CD4-positive, alpha-beta T cell treated with Interleukin-21 for 1 hour (primary cell): ENCODE measurements around the gene PIAS2.
"Not testable (repeated sequence)": the region's sequence is repeated elsewhere in the genome, so short reads cannot be mapped to it uniquely, and the experiment has no call there.

Experiments used
- DNase-seq: peaks from one replicate; pipeline ENCODE4 v3.0.0-alpha.2; 2020

The PIAS2 gene

GRCh38 chr18:46830633-46831032, 86.7 kb downstream of the PIAS2 start:
- DNase-seq: no peak

GRCh38 chr18:46829947-46830346, 87.4 kb downstream of the PIAS2 start:
- DNase-seq: no peak

- no peak for DNase-seq
Observed at GRCh38 chr18:46829531-46829930, 87.8 kb downstream of the PIAS2 start.

DNA sequence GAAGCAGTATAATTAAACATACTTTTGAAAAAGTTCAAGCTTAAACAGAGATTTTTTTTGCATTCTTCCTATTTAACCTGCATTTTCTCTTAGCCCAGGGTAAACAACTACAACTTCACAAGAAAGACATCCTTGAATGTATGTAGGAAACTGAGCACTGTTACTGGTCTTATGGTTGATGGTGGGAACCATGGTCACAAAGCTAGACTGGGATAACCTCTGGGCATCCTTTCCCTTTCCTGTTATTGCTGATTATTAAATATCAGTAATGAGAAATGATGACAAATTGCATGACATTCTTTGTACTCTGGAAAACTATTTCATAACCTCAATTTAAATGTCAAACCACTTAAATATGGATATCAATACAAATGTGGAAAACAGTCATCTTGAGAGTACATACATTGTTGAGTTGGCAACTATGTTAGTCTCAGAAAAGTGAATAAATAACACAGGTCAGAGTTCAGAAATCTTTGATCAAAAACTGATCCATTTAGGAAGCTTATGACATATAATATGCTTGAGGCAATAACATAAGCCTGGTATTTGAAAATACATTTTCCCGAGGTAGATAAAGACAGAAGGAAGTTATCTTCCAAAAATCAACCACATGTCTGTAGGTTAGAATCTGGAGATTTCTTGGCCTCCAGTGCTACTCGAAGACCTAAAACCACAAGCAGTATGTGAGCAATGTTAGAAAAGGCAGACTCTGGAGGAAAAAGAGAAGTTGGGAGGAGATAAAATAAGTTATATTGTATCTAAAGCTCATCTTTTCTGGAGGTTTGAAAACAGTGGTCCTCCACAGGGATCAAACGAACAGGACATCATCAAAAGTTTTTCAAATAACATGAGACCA, 95.2 kb downstream of the PIAS2 start:
- DNase-seq: no peak

DNA sequence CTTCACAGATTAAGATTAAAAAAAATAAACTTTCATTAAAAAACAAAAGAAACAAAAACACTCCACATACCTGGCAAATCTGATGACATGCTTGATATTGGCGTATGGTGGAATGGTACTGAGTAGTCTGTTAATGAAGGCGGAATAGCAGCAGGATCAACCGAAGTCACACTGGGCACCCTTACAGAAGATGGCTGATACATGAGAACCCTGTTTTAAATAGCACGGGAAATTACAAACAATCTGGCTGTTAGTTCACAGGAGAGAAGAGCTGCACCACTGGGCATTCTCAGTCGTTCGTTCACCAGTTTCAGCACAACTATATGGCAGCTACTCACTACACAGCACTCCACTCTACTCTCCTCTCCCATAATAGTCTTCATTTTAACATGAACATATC, 96.4 kb downstream of the PIAS2 start:
- DNase-seq: no peak

DNA sequence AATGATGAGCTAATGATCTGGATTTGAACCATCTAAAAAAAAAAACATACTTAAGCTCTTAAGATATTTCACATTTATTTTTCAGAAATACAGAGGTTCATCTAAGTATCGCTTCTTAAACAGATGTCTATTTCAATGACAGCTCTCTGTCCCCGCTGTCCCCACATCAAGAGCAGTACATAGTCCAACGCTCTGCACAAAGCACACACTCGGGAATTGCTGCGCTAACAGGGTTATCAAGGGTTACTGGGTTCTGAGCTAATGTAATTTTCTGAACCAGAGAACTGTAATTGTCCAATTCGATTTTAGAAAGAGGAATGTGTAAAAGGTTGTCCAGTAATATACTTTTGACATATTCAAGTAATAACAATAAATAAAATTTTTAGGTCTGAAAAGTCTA, 101.6 kb downstream of the PIAS2 start:
- no peak for DNase-seq

GRCh38 chr18:46814399-46814798, 102.9 kb downstream of the PIAS2 start:
- DNase-seq: no peak

DNA sequence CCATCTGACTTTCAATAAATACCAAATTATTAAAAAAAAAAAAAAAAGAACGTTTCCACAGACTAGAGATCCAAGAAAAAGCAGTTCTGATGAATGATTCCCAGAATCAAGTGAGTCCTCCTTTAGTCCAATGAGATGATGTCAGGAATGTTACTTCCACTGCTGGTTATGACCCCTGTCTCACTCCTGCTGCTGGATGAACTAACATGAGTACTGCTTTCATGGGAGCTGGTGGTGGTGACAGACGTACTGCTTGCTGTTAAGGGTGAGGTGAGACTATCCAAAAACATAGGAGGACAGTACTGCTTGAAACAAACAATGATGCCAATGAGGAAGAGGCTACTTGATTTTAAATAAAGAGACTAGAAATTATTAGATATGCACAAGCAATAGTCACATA, 105.0 kb downstream of the PIAS2 start:
- DNase-seq: no peak

DNA sequence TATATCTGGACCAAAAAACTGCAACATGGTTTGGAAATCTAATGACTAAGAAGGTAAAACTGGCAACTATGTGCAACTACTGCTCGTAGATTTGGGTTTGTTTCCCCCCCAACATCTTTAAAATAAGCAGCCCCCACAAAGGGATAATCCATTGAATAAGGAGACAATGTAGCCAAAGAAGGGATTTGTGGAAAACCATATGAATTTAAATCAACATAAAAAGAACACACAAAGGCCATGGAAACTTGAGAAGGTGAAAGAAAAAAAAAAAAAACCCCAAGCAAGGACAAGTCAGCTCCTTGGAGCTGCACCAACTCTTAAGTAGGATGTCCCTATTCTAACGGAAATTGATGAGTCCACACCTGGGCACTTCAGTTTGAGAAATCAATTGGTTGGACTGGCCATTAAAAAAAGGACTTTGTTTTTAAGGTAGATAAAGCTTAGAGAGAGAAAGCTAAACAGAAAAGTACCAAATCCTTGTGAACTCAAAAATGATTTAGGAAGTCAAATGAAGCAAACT, 106.8 kb downstream of the PIAS2 start:
- DNase-seq: no peak

- no peak for DNase-seq
Observed at GRCh38 chr18:46809145-46809544, 108.2 kb downstream of the PIAS2 start.

DNA sequence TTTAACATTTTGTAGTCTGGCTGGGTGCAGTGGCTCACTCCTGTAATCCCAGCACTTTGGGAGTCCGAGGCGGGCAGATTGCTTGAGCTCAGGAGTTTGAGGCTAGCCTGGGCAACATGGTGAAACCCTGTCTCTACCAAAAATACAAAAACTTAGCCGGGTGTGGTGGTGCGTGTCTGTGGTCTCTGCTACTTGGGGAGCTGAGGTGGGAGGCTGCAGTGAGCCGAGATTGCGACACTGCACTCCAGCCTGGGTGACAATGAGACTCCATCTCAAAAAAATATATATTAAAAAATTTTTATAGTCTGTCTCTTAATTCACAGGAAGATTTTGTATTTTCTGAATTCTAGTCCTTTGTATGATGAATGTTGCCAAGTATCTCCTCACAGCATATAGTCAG, 121.4 kb downstream of the PIAS2 start:
- not testable (repeated sequence) for DNase-seq

DNA sequence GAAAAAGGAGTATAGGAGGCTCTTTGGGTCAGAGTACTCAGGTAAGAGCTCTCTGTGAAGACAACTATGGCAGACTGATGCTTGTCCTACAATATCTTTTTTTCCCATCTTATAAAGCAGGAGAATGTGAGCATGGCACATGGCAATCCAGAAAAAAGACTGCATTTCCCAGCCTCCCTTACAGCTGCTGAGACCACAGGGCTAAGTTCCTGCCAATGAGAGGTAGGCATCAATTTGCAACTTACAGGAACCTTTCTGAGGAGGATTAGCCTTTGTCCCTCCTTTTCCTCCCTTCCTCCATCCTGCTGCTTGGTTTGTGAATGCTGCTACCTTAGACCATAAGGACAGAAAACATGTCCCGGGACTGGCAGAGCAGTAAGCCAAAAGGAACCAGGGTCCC, 122.7 kb downstream of the PIAS2 start:
- no peak for DNase-seq

- no peak for DNase-seq
Observed at GRCh38 chr18:46793565-46793964, 123.7 kb downstream of the PIAS2 start.

DNA sequence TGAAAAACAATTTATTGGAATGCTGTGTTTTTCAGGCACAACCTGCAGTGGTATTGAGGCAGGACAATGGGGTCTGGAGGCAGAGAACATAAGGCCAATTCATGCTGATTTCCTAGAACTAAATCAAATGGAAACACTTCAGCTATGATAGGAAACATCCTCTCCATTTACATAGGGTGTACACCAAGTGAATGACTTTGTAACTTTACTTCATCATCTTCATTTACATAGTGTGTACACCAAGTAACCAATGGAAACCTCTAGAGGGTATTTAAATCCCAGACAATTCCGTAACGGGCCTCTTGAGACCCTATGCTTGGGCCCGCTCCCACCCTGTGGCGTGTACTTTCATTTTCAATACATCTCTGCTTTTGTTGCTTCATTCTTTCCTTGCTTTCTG, 128.2 kb downstream of the PIAS2 start:
- no peak for DNase-seq

- no peak for DNase-seq
Observed at GRCh38 chr18:46787674-46788073, 129.6 kb downstream of the PIAS2 start.

- no peak for DNase-seq
Observed at GRCh38 chr18:46772357-46772756, 144.9 kb downstream of the PIAS2 start.

DNA sequence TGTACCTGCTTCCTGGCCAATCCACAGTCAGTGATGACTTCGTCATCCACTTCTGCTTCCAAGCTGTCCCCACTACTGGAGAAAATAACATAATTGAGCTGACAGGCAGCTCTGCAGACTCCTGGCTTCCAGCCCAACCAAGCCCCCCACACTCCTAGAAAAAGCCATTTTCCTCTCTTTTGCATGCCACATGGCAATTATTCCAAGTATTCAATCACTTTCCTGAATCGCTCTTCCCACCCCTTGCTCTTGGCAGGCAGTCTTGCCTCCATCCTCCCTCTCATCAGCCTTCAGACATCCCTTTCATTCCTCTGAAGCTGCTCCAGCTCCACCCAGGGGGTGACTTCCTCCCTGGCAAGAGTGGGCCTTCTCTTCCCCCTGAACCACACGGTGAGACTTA, 146.2 kb downstream of the PIAS2 start:
- DNase-seq: no peak

DNA sequence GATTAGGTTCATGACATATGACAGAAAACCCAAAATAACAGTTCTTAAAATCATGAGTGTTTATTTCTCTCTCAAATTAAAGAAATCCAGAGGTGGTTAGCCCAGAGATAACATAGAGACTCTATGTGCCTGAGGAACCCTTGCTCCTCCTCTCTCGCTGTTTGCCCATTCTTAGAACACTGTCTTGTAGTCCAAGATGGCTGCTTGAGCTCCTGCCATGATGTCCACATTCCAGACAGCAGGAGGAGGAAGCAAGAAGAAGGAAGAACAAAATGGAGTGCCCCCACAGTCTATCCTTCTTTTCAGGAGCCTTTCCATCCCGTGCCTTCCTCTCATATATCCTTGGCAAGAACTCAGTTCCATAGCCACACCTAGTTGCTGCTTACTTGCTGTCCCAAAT, 146.6 kb downstream of the PIAS2 start:
- no peak for DNase-seq

GRCh38 chr18:46768166-46768921, 149.0 kb downstream of the PIAS2 start:
- DNase-seq: no peak

- no peak for DNase-seq
Observed at GRCh38 chr18:46767217-46767616, 150.1 kb downstream of the PIAS2 start.

DNA sequence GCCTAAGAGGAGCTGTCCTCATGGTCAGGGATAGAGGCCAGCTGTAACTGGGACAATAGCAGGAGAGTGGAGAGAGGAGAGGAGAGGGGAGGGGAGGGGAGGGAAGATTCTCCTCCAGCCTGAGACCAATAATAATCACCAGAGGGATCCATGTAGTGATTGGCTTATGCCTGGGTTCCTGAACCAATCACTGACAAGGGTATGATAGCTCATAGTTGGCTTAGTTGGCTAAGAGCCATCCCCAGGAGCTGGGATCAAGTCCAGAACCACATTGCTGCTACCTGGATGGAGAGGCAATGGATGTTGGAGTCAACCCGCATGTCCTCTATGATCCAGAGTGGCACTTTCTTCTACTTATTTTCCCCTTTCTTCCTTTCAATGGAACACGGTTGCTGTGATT, 152.7 kb downstream of the PIAS2 start:
- DNase-seq: no peak

DNA sequence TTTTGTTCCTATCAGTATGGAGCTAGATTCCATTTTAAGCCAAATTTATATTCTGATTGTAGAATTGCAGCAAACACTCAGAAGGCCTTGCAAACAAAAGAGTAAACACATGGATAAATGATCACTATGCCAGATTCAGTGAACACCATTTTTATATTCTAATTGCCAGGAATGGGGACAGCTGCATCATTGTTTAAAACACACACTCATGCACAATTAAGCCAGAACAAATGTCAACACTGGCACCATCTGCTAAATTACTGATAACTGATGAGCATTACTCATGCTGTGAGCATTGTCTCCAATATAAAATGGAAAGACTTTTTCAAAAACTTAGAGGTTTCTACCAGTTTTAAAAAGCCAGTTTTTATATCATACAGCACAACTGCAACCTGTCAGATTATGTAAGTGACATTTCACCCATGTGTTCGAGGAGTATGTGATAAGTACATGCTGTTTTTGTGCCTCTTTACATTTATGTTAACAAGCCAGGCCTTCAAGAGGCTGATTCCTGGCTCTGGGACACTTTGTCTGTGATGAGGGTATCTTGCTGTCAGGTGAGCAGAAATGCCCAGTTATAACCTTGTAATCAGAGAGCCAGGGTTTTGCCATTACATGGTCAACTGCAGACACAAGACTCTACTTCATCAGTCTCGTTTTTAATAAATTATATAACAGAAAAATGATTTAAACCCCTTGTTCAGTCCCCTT, 156.1 kb downstream of the PIAS2 start:
- no peak for DNase-seq

DNA sequence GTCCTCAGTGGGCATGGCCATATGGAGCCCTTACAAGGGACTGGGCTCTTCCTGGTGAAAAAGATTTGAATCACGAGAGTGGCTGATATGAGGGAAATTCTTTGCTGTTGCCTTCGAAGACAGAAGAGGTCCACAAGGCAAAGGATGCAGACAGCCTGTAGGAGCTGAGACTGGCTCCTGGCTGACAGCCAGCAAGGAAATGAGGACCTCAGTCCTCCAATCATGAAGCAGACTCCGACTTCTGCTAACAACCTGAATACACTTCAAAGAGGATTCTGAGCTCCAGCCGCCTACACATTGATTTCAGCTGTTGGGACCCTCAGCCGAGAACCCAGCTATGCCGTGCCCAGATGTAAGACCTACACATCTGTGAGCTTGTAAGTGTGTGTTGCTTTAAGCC, 157.4 kb downstream of the PIAS2 start:
- DNase-seq: no peak
